ENCODE results near the gene PXDN. TPM values are rescaled to one million over a fixed set of nuclear protein-coding genes. Genes with fewer than 3 reads are reported as not detected.

Gene PXDN
- total and polyA plus RNA-seq, 9 donors, result 95.4 to 273 (median 193) TPM

DNA sequence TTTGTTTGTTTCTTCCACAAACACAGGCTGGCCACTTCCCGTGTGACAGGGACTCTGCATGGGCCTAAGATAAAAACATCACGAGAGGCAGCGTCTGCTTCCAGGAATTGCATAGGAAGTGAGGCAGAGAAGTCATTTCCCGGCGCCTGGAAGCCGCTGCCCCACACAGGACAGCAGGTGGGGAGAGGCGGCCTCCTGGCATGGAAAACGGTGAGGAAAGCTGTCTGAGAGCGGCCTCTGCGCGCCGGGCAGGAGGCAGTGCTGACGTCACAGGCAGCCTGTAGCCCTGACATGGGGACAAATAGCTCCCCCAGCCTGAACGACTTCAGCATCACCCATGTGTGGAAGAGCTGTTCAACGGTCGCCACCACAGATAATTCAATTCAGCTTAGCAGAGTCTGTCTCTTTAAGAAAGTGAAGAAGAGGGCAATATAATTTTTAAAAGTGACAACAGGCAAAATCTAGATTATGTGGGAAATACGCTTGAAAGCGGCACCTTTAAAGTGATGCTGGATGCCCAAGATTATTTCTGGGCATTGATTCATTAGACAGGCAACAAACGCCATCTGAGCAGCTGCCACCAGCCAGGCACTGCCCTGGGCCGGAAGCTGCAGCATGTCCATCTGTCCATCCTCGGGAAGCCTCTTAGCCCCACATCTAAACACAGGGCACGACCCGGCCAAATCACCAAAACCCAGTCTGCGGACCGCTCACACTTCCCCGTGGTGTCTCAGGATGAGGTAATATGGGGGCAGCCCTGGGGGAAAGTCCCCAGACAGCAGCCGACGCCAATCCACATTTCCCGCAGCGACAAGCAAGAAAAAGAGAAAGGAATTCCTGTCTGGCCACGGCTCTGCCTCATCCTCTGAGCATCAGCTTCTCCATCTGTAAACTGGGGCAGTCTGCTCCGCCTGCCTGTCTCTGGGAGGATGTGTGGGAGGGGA lies 138.9 kb downstream of the PXDN start:
- WGBS (ENCODE audit: insufficient coverage), result 12% methylated on average over 21 of the region's 32 CpGs
- Histone ChIP-seq H3K36me3 (ENCODE audit: control insufficient read depth, insufficient read depth, low read length) (no peaks in the 10 kb centered on the region), H3K27ac (ENCODE audit: low read length) (peak overlapping the region; percentile 78), H3K4me3 (ENCODE audit: low read length) (no peak overlapping the region), H3K27me3 (ENCODE audit: control insufficient read depth, insufficient read depth, low read length) (peaks cover 10% of the 10 kb centered on the region), H3K4me1 (ENCODE audit: control insufficient read depth, insufficient read depth, low read length) (peaks cover 63% of the 10 kb centered on the region), H3K9me3 (replicated peaks; ENCODE audit: control insufficient read depth, low read depth, low read length) (no peaks in the 10 kb centered on the region)
- DNase-seq, result peak; percentile 76

DNA sequence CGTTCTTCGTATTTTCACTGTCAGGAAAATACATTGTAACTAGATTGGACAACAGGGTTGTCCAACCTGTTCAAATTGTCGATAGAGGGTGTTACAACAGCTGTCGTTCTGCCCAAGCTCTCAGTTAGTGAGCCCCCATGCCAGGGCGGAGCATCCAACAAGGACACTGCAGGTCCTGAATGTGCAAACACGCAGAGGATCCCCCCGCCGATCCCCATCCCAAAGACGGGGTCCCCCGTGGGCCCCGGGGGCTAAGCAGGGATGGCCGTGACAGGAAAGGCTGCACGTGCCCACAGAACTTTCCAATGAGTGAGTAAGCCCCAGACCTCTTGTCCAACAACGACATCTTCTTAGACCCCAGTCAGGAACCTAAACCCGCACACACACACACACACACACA lies 140.8 kb downstream of the PXDN start:
- no peak overlapping the region for H3K27ac ChIP-seq (ENCODE audit: low read length)
- H3K9me3 ChIP-seq (replicated peaks; ENCODE audit: control insufficient read depth, low read depth, low read length), result no peaks in the 10 kb centered on the region
- WGBS (ENCODE audit: insufficient coverage), result 82% methylated on average over 13 of the region's 15 CpGs
- H3K4me1 ChIP-seq (ENCODE audit: control insufficient read depth, insufficient read depth, low read length), result peaks cover 78% of the 10 kb centered on the region
- no peaks in the 10 kb centered on the region for H3K36me3 ChIP-seq (ENCODE audit: control insufficient read depth, insufficient read depth, low read length)
- DNase-seq, result no peak
- H3K27me3 ChIP-seq (ENCODE audit: control insufficient read depth, insufficient read depth, low read length), result peaks cover 10% of the 10 kb centered on the region
- no peak overlapping the region for H3K4me3 ChIP-seq (ENCODE audit: low read length)

DNA sequence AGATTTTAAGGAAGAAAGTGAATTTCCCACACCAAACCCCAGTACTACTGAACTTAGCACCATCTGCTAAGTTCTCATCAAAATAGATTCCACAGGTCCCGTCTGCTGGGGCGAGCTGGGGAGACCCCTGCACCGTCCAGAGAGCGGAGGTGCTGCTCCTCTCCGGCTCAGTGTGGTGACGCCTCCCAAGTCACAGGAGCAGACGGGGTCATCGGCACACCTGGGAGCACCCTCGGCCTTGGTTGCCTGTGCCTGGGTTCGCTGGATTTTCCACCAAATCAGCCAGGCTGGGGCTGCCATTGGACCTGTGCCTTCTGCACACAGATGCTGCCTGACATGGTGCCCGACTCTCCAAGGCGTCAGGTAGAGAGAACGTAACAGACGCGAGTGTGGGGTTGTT lies 141.3 kb downstream of the PXDN start:
- H3K9me3 ChIP-seq (replicated peaks; ENCODE audit: control insufficient read depth, low read depth, low read length), result no peaks in the 10 kb centered on the region
- H3K4me3 ChIP-seq (ENCODE audit: low read length), result no peak overlapping the region
- no peaks in the 10 kb centered on the region for H3K36me3 ChIP-seq (ENCODE audit: control insufficient read depth, insufficient read depth, low read length)
- peaks cover 81% of the 10 kb centered on the region for H3K4me1 ChIP-seq (ENCODE audit: control insufficient read depth, insufficient read depth, low read length)
- DNase-seq, result no peak
- WGBS (ENCODE audit: insufficient coverage), result 90% methylated on average over 9 of the region's 15 CpGs
- peaks cover 10% of the 10 kb centered on the region for H3K27me3 ChIP-seq (ENCODE audit: control insufficient read depth, insufficient read depth, low read length)
- H3K27ac ChIP-seq (ENCODE audit: low read length), result no peak overlapping the region

DNA sequence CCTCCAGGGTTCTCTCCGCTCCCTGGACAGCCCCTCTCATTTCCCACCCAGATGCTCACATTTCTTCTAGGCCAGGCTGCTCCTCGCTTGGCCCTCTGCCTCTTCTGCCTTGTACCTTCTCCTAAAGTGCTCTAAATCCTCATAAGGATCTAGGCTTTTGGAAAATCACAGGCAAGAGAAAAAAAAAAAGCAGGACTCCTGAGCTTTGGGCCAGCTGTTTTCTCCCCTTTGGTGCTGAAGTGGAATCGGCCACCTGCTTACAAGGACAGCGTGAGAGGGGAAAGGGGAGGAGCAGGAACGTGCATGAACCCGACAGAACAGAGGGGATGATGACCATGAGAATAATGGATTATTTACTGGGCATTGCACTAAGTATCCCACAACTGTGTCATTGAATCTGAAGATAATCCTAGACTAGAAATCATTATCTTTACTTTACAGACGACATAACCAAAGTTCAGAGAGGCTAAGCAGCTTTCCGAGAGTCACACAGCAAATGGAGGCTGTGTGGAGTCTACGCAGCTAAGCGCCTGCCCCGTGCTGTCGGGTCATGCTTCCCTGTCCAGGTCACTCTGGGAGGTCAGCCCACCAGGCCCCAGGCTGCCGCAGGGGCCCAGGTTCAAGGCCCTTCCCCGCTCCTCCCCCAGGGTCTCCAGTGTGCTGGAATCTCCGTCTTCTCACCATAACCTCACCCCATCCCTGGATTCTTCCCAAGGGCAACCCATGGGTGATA lies 141.9 kb downstream of the PXDN start:
- Histone ChIP-seq H3K4me3 (ENCODE audit: low read length) (no peak overlapping the region), H3K9me3 (replicated peaks; ENCODE audit: control insufficient read depth, low read depth, low read length) (no peaks in the 10 kb centered on the region), H3K36me3 (ENCODE audit: control insufficient read depth, insufficient read depth, low read length) (no peaks in the 10 kb centered on the region), H3K27me3 (ENCODE audit: control insufficient read depth, insufficient read depth, low read length) (peaks cover 9% of the 10 kb centered on the region), H3K27ac (ENCODE audit: low read length) (peak overlapping the region; percentile 18), H3K4me1 (ENCODE audit: control insufficient read depth, insufficient read depth, low read length) (peaks cover 76% of the 10 kb centered on the region)
- WGBS (ENCODE audit: insufficient coverage), result 66% methylated on average over 8 of the region's 15 CpGs
- DNase-seq, result no peak

DNA sequence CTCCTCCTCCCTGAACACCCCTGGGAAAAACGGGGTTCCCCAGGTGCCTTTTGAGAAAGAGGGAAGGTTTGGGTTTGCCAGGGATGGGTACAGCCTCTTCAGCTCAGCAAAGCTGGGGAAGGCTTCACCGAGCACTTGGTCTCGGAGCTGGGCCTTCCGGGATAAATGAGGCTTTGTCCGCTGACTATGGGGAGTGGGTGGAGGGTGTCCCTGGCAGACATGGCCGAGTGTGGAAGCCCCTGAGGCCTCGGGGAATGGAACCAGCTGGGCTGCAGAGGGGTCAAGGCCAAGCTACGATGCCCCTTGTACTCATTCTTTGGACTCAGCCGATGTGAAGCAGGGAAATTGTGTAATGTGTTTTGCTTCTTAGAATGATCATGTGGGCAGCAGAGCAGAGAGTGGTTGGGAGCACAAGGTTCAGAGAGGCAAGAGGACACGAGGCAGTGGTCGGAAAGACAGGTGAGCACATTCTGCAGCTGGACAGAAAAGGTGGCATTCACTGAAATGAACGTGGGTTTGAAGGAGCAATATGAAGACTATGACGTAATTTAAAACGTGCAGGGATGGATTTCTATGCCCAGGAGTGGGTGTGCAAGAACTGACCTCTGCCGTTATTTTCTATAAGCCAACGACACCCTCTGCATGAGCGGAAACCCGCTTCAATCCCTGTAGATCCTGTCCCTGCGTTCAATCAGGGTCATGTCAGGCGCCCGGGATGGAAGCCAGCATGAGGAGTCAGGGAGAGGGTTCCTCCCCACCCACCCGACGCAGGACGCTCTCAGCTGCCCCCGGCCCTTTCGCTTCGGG lies 142.6 kb downstream of the PXDN start:
- WGBS (ENCODE audit: insufficient coverage), result 37% methylated on average over 17 of the region's 27 CpGs
- H3K27ac ChIP-seq (ENCODE audit: low read length), result peak overlapping the region; percentile 18

DNA sequence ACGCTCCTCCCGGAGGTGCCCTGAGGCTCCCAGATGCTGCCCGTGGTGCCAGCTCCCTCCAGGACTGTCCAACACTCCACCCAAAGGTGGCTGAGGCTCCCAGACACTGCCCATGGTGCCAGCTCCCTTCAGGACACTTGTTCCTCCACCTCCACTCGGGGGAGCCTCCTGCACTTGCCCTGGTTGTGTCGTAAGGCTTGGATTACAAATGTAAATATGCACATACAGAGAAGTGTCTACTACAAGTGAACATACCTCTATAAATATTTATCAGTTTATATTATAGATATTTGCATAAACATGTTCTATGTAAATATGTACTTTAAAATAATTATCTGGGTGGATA lies 143.3 kb downstream of the PXDN start:
- Histone ChIP-seq H3K4me3 (ENCODE audit: low read length) (no peak overlapping the region), H3K36me3 (ENCODE audit: control insufficient read depth, insufficient read depth, low read length) (no peaks in the 10 kb centered on the region), H3K27ac (ENCODE audit: low read length) (no peak overlapping the region), H3K9me3 (replicated peaks; ENCODE audit: control insufficient read depth, low read depth, low read length) (no peaks in the 10 kb centered on the region), H3K27me3 (ENCODE audit: control insufficient read depth, insufficient read depth, low read length) (peaks cover 3% of the 10 kb centered on the region), H3K4me1 (ENCODE audit: control insufficient read depth, insufficient read depth, low read length) (peaks cover 64% of the 10 kb centered on the region)
- WGBS (ENCODE audit: insufficient coverage), result 71% methylated on average over 2 of the region's 5 CpGs
- DNase-seq, result no peak

More for the DNA sequence above, 142.6 kb downstream of the PXDN start:
- Histone ChIP-seq H3K4me3 (ENCODE audit: low read length) (no peak overlapping the region), H3K27me3 (ENCODE audit: control insufficient read depth, insufficient read depth, low read length) (peaks cover 6% of the 10 kb centered on the region), H3K36me3 (ENCODE audit: control insufficient read depth, insufficient read depth, low read length) (no peaks in the 10 kb centered on the region), H3K9me3 (replicated peaks; ENCODE audit: control insufficient read depth, low read depth, low read length) (no peaks in the 10 kb centered on the region), H3K4me1 (ENCODE audit: control insufficient read depth, insufficient read depth, low read length) (peaks cover 70% of the 10 kb centered on the region)
- DNase-seq, result peak; percentile 55

DNA sequence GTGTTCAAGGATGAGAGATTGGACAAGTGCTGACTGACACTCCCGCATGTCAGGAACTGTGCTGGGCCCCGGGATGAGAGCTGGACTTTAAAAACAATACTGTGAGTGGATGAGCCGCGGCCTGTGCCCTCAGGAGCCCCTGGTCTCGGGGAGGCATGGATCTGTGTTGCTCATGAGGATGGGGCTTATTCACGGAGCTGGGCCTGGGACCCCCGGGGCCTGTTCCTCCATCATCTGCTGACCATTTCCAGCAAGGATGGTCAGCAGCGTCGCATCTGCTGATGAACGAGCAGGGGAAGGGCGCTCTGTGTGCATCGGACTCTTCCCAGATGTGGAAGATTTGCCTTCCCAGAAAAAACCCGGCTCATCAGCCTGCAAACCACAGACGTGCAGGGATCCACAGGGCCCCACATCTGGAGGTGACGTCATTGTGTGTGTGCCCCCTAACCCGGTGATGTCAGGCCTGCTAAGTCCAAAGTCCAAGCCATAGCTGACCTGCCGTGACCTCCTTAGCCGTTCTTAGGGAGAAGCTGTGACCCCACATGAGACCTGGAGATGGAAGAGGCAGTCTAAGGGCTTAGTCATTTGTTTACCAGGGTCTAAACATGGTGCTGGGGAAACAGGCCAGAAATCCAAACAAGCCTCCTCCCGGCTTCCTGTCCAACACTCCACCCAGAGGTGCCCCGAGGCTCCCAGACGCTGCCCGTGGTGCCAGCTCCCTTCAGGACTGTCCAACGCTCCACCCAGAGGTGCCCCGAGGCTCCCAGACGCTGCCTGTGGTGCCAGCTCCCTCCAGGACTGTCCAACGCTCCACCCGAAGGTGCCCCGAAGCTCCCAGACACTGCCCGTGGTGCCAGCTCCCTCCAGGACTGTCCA lies 143.9 kb downstream of the PXDN start:
- H3K4me3 ChIP-seq (ENCODE audit: low read length), result no peak overlapping the region
- H3K4me1 ChIP-seq (ENCODE audit: control insufficient read depth, insufficient read depth, low read length), result peaks cover 58% of the 10 kb centered on the region
- H3K9me3 ChIP-seq (replicated peaks; ENCODE audit: control insufficient read depth, low read depth, low read length), result no peaks in the 10 kb centered on the region
- peak; percentile 45 for DNase-seq
- 75% methylated on average over 22 of the region's 29 CpGs for WGBS (ENCODE audit: insufficient coverage)
- no peaks in the 10 kb centered on the region for H3K36me3 ChIP-seq (ENCODE audit: control insufficient read depth, insufficient read depth, low read length)
- no peak overlapping the region for H3K27ac ChIP-seq (ENCODE audit: low read length)
- peaks cover 3% of the 10 kb centered on the region for H3K27me3 ChIP-seq (ENCODE audit: control insufficient read depth, insufficient read depth, low read length)

DNA sequence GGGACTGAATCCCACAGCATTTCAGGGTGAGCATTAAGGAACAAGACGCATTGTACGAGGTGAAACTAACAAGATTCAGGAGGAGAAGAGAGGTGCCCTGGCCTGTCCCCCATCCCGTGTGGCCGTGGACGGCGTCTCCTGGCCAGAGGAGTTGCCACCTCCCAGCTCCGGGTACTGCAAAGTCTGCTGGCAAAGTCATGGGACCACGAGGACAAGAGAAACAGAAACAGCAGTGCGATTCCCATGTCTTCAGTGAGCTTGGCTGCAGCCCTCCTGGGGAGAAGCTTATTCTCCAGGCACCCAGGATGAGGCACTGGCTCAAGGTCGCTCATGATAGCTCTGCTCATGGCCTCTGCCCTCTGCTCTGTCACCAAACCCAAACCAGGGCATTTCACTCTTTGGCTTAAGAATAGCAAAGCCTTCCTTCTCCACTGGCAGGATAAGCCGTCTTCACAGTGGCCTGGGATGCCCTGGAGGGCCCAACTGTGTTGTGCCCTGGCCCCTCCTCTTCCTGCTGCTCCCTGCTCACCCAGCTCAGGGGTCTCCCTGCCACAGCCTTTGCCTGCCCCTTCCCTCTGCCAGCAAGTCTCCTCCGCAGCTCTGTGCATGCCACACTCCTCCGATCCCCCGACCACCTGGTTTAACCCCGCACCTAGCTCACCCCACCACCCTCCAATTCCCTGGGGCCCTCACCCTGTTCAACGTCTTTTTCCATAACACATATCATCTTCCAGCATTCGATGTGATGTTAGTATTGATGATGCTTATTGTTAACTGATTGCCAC lies 144.8 kb downstream of the PXDN start:
- Histone ChIP-seq H3K27me3 (ENCODE audit: control insufficient read depth, insufficient read depth, low read length) (no peaks in the 10 kb centered on the region), H3K36me3 (ENCODE audit: control insufficient read depth, insufficient read depth, low read length) (no peaks in the 10 kb centered on the region), H3K9me3 (replicated peaks; ENCODE audit: control insufficient read depth, low read depth, low read length) (no peaks in the 10 kb centered on the region), H3K4me3 (ENCODE audit: low read length) (no peak overlapping the region), H3K27ac (ENCODE audit: low read length) (no peak overlapping the region), H3K4me1 (ENCODE audit: control insufficient read depth, insufficient read depth, low read length) (peaks cover 54% of the 10 kb centered on the region)
- 89% methylated on average over 14 of the region's 17 CpGs for WGBS (ENCODE audit: insufficient coverage)
- DNase-seq, result no peak

DNA sequence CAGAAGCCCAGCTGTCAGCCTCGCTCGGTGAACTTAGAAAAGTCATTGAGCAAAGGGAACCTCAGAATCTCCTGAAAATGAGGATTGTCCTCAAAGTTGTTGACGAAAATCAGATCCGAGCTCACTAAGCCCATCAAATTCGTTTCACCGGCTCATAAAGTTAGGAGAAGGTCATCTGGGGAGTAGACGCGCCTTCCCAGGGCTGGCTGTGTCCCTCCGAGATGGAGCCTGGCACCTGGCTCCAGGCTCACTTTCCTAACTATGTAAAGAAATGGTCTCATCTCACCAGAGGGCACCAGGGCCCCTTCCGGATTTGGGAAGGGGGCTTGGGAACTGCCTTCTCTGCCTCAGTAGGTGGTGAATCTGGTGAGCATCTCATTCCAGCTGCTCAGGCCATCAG lies 145.5 kb downstream of the PXDN start:
- H3K27me3 ChIP-seq (ENCODE audit: control insufficient read depth, insufficient read depth, low read length), result no peaks in the 10 kb centered on the region

More for the DNA sequence above, 145.5 kb downstream of the PXDN start:
- Histone ChIP-seq H3K9me3 (replicated peaks; ENCODE audit: control insufficient read depth, low read depth, low read length) (no peaks in the 10 kb centered on the region), H3K4me3 (ENCODE audit: low read length) (no peak overlapping the region), H3K36me3 (ENCODE audit: control insufficient read depth, insufficient read depth, low read length) (no peaks in the 10 kb centered on the region), H3K4me1 (ENCODE audit: control insufficient read depth, insufficient read depth, low read length) (peaks cover 61% of the 10 kb centered on the region), H3K27ac (ENCODE audit: low read length) (no peak overlapping the region)
- WGBS (ENCODE audit: insufficient coverage), result 81% methylated on average over 8 of the region's 10 CpGs
- DNase-seq, result no peak

Measured in muscle of leg (tissue), 11 donors.